Measurements from ENCODE around the gene PIK3R1.

PIK3R1 gene

DNA sequence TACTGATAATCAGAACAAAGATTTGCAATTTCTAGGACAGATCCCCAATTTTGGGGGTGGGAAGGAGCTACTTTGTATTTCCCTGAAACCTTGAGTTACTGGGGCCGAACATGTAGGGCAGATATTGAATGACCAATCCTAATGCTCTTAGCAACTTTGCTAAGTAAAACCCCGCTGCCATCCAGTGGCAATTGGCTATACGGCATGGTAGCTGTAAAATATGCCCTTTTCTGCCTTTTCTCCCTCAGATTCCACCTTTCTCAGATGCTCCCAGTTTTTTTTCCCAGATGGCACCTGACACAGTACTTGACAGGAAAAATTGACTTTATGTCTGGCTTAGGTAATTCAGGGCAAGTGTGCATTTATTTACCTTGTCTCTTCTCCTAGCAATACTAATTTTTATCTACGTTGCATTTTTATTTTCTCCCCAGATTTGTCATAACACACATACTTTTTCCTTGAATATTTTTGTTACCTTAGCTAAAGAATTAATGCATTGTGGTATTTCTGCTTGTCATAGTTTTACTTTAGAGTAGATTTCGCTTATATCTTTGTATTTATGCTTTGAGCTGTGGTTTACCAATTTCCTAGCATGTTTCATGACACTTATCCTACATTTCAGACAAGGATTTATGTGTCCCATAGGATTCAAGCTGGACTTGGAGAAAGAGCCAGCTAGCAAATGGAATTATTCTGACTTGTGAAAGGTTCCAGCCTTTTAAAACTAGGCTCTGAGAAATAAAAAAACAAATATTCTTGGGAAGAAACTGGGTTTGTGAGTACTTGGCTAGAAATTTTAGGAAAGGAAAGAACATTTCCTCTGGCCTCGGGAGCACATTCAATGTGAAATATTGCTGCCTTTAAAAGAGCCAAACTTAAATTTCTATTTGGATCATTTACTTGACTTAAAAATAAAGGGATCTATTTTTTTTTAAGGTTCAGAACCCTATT, 37.4 kb downstream of the PIK3R1 start:
- FAIRE-seq = no peak

DNA sequence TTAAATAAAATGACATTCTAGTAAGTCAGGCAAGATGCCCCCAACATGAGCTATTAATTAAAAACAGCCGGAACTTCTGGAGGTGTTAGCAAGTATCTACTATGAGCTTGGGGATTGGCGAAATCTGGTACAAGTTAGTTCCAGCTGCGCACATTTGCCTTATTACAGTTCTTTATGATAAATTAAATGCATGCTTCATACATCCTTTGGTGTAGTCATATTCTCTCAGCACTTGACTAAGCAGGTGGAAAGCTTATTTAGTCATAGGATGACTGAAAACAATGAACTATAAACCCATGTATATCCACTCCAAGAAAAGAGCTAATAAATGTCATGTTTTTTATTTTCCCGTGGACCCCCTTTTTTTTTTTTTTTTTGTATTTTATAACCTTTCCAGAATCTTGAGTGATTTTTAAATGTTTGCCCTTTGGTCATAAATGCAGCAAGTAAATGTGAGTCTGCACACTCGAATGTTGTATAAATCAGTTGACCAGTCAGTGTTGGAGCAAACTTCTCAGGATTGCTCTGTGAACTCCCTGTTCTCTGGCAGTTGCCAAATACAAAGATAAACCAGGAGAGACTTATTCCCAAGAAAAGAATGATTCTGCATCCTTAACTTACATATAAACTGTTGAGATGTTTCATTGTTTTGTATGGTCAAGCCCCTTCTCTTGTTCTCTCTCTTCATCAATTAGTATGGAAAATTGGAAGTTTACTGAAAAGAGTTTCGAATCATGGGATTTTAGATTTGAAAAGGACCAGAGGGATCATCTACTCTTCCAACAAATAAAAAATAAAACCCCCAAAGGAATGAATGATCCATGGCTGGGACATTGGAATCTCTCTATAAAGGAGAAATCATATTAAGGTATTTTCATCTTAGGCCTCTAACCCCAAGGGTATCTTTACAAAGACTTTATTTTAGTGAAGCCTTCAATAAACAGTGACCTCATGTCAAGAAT, 38.3 kb downstream of the PIK3R1 start:
- no peak for FAIRE-seq

DNA sequence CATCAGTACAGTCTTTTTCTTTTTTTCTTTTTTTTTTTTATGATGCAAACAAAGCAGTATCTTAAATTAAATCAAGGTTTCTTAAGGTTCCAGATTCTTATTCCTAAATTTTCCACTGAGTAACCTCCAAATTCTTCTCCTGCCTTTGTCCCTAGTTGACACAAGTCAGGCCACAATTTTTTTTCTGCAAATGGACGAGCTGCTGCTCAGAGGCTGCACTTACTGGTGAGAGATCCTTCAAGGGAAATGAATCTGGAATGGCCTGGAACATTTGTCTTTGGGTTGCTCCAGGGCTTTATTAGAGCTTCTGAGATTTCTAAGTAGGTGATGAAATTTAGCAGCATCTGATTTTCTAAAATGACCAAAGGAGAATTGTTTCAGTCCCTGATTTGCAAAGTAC, 39.3 kb downstream of the PIK3R1 start:
- FAIRE-seq = no peak

DNA sequence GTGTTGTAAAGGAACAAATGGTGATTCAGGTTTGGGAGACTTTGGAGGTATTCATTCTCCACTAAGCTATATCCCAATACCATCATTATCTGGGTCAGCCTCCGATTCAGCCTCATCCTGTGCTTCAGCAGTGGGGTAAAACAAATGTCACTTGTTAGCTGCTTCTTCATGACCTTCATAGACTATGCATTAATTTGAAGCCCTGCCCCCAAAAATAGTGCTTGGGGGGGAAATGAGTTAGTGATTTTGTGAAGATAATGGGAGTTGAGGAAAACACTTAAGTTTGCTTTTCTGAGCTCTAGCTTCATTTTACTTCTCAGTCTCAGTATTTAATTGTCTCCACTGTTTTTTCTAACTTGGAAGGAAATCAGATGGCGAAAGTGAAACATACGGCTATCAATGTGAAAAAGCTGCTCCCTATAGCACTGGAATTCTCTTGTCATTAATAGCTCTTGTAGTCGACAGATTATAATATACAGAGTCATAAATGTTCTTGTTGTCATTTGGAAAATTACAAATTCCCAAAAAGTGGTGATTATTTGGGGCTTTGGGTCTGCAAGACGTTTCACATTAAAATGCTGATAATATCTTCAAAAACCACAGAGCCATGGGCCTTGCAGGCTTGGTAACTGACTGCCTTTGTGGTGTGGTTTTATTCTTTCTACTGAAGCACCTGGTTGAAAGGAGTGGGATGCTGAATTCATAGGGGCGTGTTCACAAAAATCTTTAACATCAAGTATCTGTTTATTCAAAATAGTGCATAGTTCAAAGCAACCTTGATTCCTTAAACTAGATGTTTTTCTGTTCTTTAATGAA, 40.0 kb downstream of the PIK3R1 start:
- FAIRE-seq = no peak

DNA sequence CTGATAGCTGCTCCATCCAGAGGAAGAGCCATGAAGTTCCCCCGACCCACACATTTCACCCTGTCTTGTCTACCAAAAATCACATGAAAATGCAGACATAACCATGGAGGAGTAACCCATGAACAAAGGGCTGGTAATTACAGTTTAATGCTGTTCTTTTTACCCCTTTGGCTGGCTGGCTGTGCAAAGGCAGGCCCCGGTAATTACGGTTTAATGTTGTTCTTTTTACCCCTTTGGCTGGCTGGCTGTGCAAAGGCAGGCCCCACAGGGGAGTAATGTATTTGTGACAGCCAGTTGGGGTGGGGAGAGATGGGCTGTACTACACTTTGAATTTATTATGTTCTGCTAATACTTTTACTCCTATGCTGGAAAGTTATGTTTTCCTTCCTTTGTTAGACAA, 41.7 kb downstream of the PIK3R1 start:
- FAIRE-seq = no peak

- FAIRE-seq = no peak
Observed at GRCh38 chr5:68258531-68258930, 43.0 kb downstream of the PIK3R1 start.

- FAIRE-seq = no peak
Observed at GRCh38 chr5:68259700-68260099, 44.1 kb downstream of the PIK3R1 start.

- no peak for FAIRE-seq
Observed at GRCh38 chr5:68260467-68260866, 44.9 kb downstream of the PIK3R1 start.

- no peak for FAIRE-seq
Observed at GRCh38 chr5:68261169-68261568, 45.6 kb downstream of the PIK3R1 start.

- no peak for FAIRE-seq
Observed at GRCh38 chr5:68261569-68262065, 46.1 kb downstream of the PIK3R1 start.

- FAIRE-seq = no peak
Observed at GRCh38 chr5:68264024-68264956, 48.7 kb downstream of the PIK3R1 start.

- no peak for FAIRE-seq
Observed at GRCh38 chr5:68265347-68265746, 49.8 kb downstream of the PIK3R1 start.

DNA sequence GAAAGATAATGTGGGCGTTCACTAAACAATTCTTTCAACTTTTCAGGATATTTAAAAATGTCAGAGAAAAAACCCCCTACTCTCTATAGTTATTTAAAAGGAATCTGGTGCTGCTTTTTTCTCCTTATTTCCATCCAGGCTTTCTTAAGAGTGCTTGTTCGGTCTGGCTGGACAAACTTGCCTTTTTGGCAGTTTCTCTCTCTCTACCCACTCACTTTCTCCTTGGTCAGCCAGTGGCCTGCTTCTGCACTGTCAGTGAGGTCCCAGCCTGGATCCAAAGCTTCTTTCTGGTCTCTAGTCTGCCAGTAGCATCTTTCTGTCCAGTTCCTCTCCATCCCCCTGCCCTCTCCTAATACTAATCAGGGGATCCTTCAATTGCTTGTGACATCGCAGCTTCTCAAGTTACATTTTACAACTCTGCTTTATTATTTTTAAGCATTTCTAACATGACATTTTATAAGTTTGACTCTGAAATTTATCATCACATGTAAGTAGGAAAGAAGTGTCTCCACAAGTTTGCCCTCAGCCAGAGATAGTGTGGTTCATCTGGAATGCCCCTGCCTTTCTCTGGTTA, 50.4 kb downstream of the PIK3R1 start:
- FAIRE-seq = no peak

GRCh38 chr5:68266457-68266856, 50.9 kb downstream of the PIK3R1 start:
- no peak for FAIRE-seq

GRCh38 chr5:68267066-68267465, 51.5 kb downstream of the PIK3R1 start:
- no peak for FAIRE-seq

GRCh38 chr5:68268101-68268851, 52.7 kb downstream of the PIK3R1 start:
- FAIRE-seq = no peak

GRCh38 chr5:68268852-68269130, 53.2 kb downstream of the PIK3R1 start:
- no peak for FAIRE-seq

DNA sequence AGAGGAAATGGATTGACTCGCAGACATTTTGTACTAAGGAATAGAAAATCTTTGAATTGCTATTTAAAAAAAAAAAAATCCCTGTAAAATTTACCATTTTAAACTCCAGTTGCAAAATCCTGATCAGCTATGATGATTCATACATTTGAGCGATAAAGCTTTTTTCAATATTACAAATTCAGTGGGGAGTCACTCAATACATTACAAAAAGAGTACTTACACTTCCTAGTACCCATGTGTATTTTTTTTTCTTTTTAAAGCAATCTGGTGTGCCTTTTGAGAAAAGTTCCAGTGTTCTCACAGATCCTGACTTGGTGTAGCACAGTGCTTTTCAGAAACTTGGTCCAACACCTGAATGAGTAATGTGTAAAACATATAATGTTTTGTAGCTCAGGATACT, 54.3 kb downstream of the PIK3R1 start:
- FAIRE-seq = no peak

DNA sequence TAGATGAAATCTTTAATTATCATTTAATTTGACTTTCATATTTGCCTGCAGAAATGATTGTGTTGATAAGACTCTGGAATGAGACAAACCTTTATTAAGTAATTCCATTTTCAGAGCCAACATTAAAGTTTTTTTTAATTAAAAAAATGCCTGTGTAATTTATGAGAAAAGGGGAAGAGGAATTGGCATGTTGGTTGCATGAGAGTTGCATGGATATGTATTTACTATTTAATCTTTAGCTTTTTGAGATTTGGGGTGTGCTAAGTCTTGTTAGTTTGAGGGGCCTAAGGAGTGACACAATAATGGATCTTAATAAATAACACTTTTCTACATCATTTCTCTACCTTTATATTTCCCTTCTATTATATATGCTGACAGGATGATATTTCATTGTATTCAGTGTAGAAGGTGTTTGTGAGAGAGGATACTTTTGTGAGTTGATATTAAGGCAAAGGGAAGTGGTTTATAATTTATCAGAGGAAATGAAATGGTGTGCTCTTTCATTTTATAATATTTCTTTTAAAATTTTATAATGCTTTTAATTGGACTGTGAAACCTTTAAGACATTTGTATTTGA, 54.9 kb downstream of the PIK3R1 start:
- FAIRE-seq = no peak

DNA sequence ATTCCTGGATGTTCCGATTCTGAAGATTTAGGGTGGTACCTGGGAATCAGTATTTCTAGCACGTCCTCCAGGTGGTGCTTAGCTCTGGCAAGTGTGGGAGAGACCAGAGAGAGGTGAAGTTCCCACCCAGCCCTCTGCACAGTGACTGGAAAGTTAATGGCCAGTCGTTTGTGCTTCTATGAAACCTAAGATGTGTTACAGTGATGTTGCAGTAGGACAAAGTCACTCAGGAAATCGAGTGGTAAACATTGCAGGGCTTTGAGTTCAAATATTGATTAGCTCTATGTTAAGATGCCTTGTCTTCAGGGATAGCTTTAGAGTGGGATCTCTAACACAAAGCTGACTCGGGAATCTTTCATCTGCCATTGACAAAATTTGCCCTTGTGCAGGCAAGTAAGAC, 55.6 kb downstream of the PIK3R1 start:
- no peak for FAIRE-seq
